EL (cell line): ENCODE results near the gene FXN.
A peak's percentile ranks its signal among the peaks of the same experiment; 100 is the strongest.
"Not testable (repeated sequence)": the region's sequence is repeated elsewhere in the genome, so short reads cannot be mapped to it uniquely, and the experiment has no call there.

Experiments used
- DNase-seq: peaks from one replicate; pipeline ENCODE4 v3.0.0-alpha.2; 2016

The FXN gene

DNA sequence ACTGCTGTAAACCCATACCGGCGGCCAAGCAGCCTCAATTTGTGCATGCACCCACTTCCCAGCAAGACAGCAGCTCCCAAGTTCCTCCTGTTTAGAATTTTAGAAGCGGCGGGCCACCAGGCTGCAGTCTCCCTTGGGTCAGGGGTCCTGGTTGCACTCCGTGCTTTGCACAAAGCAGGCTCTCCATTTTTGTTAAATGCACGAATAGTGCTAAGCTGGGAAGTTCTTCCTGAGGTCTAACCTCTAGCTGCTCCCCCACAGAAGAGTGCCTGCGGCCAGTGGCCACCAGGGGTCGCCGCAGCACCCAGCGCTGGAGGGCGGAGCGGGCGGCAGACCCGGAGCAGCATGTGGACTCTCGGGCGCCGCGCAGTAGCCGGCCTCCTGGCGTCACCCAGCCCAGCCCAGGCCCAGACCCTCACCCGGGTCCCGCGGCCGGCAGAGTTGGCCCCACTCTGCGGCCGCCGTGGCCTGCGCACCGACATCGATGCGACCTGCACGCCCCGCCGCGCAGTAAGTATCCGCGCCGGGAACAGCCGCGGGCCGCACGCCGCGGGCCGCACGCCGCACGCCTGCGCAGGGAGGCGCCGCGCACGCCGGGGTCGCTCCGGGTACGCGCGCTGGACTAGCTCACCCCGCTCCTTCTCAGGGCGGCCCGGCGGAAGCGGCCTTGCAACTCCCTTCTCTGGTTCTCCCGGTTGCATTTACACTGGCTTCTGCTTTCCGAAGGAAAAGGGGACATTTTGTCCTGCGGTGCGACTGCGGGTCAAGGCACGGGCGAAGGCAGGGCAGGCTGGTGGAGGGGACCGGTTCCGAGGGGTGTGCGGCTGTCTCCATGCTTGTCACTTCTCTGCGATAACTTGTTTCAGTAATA is at the start of gene FXN:
Gene FXN (plus strand): TSS at position 315 of the 871 bp plus-strand sequence. CDS start 31 bp downstream, at position 346.
- peak; percentile 78 for DNase-seq

DNA sequence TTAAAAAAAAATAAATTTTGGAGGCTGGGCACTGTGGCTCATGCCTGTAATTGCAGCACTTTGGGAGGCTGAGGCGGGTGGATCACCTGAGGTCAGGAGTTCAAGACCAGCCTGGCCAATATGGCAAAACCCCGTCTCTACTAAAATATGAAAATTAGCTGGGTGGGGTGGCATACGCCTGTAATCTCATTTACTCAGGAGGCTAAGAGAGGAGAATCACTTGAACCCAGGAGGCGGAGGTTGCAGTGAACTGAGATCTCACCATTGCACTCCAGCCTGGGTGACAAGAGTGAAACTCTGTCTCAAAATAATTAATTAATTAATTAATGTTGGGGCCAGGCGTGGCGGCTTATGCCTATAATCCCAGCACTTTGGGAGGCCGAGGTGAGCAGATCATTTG is 48.6 kb upstream of the FXN start:
- not testable (repeated sequence) for DNase-seq

DNA sequence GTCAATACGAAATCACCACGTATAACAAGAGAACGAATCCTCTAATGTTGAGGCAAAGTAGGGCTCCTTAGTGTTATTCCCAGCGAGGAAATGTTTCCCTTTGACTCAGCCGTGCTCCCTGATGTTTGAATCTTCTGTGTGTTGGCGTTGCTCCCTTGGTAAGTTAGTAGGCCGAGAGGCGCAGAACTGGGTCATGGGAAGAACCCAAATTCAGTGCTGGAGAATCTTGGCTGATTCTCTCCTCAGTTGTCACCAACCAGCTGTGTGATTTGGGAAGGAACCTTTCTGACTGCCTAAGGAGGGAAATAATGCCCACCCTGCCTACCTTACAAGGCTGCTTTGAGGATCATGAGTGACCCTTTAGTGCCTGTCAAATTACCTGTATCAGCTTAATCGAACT is 44.1 kb upstream of the FXN start:
- no peak for DNase-seq

DNA sequence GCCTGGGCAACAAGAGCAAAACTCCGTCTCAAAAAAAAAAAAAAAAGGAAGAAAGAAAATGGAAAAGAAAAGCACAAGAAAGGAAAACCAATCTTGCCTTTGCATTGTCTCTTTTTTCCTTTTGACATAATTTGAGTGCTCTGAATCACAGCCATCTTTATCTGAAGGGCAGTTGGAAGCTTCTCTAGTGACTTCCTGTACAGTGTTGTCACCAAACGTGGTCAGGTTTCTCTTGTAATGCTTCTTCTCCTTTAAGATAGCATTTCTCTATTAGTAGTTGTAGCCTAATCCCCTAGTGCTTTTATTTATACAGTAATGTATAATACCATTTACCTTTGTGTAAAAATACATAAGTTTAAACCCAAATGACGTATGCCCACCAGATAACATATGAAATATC is 39.8 kb upstream of the FXN start:
- DNase-seq = no peak

DNA sequence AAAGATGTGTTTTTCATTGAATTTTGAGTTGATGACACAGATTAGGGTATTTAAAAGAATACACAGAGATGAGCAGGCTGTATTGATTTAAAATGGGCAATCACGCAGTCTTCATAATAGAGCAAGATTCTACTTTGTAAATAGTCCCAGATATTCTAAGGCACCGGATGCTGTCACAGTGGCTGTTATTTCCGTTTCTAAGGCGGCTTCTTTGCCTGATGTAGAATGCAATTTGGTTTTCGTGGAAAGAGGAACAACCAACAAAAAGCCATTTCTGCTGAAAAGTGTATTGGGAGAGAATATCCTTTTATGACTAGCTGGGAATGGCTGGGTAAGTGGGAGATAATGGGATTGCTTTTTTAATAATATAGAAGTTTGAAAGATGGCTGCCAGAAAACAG is 39.1 kb upstream of the FXN start:
- no peak for DNase-seq

DNA sequence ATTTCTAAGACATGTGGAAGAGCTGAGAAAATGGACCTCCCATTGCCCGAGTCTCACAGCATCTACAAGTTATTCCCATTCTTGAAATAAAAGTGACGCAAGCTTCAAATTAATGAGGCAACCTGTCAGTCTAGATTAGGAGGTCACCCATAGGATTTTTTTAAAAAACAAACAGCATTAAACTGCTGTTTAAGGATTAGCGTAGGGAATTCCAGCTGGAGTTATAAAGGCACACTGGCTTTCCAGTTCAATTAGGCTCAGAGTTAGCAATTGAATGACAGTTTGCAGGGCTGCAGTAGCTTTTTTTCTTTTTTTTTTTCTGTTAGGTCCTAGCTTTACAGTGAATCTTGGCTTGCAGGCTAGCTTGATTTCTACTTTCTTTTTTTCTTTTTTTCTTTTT is 37.9 kb upstream of the FXN start:
- no peak for DNase-seq

DNA sequence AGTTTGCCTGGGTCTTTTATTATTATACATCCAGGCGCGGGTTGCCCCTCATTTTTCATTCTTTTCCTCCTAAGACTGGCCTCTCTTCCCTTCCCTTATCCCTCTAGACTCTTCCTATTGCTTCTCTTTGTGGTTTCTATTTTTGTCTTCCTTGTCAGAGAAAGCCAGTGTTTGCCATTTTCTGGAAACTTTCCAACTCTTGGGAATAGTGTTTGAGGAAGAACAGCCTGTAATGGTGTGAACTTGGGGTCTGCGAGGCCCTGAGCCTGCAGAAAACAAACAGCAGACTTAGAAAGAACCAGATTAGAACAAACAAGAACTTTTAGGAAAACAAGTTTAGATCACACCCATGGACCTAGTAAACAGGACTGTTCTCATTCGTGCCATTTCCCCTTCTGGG is 37.2 kb upstream of the FXN start:
- no peak for DNase-seq

DNA sequence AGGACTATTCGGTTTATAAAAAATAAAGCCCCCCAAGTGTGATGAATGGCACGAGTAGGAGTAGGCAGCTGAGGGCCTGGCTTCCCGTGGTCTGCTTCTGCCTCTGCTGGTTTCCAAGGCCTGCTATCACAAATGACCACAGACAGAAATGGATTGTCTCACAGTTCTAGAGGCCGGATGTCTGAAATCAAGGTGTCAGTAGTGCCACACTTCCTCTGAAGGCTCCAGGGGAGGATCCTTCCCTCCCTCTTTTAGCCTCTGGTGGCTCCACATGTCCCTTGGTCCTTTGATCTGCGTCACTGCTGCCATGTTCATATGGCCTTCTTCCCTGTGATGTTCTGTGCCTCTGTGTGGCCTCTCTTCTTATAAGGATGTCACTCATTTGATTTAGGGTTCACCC is 36.7 kb upstream of the FXN start:
- DNase-seq = no peak

DNA sequence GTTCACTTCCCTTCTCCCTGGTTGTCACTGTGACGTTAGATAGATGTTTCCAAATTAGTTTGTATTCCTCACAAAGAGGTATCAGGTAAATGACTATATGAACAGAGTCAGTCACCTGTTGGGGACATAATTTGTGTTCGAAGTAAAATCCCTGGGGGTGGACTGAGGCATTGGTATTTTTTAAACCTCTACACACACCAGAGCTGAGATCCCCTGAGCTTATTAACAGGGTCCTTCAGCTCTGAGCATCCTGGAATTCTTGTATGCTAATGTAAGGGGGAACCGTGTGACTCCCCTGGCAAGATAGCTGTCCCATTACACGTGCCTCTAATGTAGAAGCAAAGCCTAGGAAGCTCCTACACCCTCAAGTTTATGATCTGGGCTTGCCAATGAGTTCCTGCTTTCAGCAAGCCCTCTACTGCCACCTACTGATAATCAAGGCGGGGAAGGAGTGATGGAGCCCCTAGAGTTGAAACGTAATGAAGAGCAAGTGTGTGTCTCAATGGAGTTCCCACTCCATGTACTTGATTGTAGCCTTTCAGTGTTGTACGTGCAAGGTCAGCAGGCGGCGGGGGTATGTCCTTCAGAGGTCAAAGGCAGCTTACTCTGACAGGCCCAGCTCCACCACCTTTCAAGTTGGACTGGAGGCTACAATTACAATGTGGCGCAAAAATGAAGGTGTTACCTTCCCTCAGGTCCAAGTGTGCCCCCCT is 36.0 kb upstream of the FXN start:
- DNase-seq = peak; percentile 58

DNA sequence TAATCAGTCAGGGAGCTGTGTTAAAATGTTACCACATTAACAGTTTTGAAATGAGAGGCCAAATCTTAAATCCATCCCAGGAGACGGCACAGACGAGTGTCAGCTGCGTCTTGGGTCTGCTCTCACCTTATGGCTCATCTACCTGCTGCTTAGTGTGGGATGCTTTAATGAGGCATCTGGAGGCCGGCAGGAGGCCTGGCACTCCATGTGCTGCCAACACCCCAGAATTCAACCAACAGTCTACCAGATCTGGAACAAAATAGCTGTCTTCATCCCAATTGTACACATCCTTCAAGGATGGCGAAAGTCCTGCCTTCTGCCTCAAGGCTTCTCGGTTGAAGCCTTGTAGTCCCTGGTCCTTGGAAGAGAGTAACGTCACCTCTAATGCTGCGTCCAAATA is 33.6 kb upstream of the FXN start:
- no peak for DNase-seq

DNA sequence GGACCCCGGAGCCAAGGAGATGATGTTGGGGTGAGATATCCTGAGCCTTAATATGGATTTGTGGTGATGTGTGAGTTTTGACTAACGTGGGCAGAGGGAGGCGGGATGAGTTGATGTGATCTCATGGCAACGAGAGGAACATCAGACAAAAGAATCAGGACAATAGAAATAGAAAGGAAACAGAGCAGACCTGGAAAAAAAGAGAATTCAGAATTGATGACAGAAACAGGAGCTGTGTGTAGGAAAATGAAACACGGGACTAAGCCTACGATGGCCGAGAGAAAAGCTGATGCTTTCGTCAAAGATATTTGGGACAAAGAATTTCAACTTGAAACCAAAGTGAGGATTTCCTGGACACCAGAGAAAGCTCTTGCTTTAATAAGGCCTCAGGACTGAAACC is 32.5 kb upstream of the FXN start:
- DNase-seq = no peak

DNA sequence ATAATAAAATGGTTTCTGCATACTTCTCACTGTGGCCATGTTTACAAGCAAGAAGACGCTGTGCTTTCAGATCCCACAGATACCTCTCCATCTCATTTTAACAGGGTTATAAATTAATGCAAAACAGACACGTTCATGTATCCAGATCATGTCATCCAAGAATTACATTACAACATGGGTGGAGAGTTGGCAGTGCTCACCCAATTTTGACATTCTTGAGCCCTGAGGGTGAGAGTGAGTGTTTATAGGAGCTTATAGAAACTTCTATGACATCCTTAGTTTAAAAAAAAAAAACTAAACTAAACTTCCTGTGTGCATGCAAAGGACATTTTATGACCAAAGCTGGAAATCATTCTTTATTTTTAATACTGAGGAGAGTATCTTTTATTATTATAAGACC is 30.7 kb upstream of the FXN start:
- DNase-seq = peak; percentile 10

DNA sequence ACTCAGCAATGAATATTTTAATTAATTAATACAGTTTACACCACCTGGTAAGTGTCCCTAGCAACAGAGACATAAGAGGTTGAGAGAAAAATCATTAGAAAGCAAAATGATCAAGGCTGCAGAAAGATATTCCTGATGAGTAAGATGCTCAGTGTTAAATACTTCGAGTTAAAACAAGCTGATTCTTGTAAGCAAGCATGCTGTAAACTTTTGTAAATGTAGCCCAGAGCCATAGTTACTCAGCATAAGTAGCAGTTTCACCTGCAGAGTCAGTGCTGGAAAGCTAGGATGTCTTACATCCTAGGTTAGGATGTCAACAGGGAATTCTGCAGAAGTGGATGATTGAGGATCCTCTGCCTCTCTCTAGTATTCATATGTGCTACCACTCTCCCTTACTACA is 25.8 kb upstream of the FXN start:
- no peak for DNase-seq

DNA sequence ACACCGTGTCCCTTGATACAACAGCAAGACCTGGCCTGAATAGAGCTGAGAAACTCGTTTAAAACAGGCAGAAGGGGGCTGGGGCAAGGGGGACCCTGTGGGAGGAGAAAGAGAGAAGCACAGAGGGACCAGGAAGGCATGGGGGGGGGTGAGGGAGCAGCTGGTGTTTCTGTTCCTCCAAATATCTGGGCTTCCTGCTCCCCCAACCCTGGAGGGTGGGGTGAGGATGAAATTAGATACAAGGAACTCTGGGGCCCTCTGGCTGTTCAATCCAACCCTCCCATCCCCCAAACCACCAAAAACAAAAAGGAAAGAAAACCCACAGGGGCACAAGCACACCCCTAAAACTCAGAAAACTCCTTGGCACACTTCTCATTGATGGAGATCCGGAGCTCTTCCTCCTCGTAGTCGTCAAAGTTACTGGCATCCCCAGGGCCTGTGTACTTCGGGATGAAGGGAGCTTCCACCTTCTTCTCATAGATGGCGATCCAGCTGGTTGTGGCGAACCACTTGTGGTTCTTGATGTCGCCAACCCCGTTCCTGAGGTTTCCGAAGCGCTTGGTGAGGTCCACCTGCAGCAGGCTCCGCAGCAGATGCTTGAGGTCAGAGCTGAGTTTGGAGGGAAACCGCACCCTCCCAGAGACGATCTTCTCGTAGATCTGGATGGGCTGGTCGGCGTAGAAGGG is 22.7 kb upstream of the FXN start:
- no peak for DNase-seq

DNA sequence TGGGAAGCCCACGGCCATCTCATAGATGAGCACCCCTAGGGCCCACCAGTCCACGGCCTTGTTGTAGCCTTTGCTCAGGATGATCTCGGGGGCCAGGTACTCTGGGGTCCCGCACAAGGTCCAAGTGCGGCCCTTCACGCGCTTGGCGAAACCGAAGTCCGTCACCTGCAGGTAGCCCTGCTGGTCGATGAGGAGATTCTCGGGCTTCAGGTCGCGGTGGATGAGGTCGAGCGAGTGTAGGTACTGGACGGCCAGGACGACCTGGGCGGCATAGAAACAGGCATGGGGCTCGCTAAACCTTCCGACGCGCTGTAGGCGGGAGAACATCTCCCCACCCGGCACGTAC is 22.2 kb upstream of the FXN start:
- no peak for DNase-seq

DNA sequence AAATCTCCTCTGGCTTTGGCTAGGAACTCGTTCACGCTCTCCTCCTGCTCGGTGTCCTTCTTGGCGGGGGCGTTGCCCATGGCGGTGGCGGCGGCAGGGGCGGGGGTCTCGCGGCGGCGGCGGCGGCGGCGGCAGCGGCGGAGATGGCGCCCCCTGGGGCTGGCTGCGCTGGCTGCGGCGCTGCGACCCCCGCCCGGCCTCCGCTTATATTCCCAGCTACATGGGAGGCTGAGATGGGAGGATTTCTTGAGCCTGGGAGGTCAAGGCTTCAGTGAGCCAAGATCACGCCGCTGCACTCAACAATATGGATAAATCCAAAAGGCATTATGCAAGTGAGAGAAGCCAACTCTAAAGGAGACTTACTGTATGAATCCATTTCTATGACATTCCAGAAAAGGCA is 21.5 kb upstream of the FXN start, which contains the start of gene PRKACG:
Gene PRKACG (minus strand): TSS at position 101 of the 400 bp plus-strand sequence. CDS start 21 bp downstream, at position 80.
- DNase-seq = no peak

DNA sequence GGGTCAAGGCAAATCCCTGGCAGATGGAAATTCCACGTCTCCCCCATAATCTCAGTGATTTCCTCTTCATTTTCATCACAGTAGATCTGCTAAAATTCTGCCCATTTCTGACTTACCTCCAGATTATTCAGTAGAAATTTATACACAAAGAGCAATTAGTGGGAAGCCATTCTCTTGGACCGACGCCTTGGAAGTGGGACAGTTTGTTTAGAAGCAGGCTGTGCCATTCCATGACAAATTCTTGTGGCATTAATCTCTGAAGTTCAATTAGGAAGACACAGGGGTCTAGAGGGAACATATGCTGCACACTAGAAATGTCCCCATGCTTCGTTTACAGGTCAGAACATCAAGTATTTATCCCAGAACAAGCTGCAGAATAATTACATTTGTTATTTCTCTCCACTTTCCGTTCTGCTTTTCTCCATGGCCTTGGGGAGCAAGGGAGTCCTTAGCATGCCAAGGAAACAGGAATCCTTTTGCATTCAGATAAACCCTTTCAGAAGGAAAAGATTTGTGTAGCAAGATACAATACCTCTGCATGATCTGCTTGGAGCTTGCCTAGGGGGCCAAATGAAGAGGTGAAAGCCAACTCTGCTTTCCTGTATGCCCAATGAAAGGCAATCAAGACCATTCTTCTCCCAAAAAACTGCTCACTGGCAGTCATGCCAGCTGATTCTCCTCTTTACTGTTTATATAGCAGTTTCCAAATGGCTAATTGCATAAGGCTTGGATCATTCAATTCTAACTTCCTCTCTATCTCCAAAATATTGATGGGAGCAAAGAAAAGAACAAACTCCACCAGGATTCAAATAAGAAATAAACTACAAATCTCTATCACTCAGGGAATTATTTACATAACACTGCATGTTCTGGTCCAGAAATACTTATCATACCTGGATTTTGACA is 19.1 kb upstream of the FXN start:
- no peak for DNase-seq

DNA sequence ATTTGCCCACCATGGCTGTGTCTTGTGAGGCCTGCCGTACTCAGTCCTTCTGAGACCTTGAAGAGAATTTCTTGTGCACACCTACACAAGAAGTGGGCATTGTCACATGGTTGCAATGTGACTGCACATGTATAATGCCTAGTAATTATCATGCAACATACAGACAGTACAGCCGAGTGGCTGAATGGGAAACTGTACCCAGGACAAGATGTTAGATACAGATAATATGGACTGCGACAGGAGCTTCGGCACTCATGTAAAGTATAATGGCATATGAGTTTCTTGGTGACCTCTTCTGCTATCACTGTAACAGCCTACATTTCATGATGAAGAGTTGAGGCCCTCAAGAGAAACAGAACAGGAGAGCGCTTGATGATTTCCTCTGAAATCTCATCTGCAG is 16.8 kb upstream of the FXN start:
- no peak for DNase-seq

DNA sequence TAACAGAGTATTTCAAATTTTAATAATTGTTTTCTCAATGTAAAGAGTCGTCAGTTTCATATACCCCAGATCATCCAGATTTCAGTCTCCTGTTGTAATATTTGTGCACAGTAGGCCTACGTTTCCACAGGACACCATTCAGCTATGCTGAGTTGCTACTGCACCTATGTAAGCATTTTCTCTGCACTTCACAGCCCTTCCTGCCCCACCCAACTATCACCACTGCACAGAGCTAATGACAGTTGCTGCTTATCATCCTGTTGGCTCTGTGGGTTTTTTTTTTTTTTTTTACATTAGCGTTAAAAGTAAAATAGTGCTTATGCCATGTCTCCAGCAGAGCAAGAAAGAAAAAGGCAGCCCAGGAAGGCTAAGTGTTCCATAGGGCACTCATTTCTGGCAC is 15.7 kb upstream of the FXN start:
- no peak for DNase-seq

DNA sequence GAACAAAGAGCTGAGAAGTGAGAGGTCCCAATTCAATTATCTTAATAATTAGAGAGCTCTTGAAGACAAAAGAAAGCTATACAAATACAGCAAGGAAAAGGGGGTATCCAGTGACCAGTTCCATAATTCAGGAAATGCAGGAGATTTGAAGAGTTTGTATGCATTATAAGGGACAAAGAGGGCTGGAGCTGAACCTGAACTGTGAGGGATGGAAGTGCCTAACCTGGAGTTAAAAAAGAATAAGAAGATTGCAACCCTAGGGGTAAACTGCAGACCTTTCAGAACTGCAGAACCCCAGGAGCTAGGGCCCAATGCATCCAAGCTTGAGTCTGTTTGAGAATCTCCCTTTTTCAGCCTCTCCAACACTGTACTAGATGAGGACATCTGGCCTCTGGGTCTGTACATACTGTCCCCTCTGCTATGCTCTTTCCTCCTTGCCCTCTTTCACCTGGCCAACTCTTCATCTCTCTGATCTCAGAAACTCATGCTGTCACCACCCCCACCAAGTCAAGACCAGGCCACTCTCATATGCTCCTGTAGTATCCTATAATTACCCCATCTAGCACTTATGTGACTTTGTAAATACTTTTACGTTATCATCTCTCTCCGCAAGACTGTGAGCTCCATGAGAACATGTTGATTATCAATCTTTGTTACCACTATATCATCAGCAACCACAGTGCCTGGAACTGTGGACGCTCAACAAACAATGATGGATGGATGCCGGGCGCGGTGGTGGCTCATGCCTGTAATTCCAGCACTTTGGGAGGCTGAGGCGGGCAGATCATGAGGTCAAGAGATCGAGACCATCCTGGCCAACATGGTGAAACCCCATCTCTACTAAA is 15.0 kb upstream of the FXN start:
- no peak for DNase-seq

DNA sequence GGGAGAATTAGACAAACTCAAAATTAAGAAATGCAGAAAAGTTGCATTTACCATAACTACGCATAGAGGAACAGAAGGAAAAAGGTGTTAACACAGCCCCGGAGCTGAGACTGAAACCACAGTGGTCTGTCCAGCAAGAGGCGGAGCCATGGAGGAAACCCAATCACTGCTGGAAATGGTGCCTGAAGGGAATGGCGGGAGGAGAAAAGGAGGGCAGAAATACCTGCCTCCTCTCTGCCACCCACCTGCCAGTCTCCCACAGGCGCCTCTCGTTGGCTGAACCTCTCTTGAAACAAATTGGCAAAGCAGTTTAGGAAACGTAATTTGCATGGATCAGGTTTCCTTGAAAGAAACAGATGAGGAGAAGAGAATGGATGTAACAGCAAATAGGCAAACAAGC is 11.9 kb upstream of the FXN start:
- DNase-seq = no peak
